Measurements from ENCODE around the gene SKIC8.

Gene SKIC8

DNA sequence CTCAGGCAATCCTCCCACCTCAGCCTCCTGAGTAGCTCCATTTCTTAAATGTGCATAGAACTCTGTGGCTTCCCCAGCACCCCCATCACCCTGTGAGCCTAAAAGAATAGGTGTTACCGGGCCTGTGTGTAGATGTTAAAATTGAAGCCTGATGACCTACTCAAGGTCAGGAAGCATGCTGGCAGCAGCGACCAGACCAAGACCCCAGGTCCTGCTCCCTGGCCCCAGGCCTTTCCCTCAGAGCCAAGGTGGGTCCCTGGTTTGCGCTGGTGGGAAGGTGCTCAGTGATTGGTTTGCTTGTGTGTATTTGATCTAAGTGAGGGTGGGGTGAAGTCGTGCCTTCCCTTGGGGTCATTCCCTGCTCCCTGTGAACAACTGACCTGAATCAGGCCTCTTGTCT is 22.4 kb upstream of the SKIC8 start:
- no peak for DNase-seq

DNA sequence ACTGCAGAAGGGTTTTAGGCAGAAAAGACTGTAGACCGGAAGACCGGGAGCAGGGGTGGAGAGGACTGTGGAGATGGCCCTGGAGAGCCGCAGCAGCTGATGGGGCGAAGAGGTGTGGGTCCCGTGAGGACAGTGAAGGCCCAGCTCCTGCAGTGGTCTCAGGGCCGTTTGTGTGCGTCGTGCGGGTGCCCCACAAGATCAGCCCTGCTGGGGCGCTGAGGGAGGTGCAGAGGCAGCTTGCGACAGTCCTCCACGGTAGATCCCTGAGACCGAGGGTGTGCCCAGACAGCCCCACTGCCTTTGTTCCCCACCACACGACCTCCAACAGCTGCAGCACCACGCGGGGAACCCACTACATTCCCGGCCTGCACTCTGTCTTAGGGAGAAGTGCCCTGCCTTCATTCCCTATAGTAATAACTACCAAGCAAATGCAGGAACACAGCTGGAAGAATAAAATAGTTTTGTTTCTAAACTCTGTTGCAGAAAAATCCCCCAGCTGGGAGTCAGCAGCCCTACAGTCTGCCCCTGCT is 21.7 kb upstream of the SKIC8 start:
- no peak for DNase-seq

DNA sequence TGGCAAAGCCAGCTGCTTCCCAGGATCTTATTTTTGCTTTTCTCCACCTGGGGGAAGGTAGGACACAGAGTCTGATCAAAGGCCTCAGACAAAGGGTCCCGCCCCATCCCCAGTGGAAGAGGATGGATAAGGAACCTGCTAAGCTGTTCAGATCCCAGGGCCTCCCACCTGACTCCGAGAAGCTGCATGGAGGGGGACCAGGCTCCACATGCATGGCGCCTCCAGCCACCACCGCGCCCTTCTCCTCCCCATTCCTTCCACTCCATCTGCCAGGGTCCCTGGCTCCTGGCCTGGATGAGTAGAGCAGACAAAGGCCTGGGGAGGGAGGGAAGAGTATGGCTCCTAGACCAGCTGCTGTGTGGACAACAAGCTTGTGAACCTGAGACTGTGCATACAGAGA is 20.8 kb upstream of the SKIC8 start:
- DNase-seq: no peak

DNA sequence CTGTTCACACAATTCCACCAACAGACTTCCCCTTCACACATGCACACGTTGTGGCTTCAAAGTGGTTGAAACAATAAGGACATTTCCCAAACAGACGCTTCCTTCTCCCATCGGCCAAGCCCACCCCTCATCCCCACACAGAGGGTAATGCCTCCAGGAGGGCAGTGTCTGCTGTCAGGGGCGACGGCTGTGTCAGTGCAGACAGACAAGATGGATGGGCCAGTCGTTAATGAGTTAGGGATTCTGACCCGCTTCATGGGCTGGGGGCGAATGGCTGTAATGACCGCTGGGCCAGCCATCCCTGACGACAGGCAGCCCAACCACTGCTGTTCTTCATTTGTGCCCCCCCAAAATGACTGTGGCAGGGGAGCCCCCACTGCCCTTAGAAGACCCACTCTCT is 20.2 kb upstream of the SKIC8 start:
- DNase-seq: no peak

DNA sequence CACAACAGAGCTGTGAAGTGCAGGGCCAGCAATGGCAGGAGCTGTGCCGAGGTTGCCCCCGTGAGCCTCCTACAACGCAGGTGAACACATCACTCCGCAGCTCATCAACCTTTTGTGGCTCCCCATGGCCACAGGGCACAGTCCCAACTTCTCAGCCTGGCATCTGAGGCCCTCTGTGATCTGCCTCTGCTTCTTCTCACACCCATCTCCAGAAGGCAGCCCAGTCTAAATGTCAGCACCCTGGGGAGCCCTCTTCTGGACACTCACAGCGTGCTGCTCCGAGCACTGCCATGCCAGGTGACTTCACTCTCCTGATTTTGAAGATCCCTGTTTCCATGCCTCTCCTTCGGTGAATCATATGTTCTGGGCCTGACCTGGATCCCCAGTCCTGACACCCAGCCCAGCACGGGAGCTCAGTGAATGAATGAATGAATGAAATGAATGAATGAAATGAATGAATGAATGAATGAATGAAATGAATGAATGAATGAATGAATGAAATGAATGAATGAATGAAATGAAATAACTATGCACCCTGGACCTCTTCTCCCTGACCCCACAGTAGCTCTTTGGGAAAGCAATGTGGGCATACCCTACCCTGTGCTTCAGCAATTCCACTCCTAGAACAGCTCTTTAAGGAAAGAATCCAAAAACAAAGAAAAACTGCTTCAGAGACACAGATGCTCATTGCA is 17.9 kb upstream of the SKIC8 start:
- DNase-seq: no peak

DNA sequence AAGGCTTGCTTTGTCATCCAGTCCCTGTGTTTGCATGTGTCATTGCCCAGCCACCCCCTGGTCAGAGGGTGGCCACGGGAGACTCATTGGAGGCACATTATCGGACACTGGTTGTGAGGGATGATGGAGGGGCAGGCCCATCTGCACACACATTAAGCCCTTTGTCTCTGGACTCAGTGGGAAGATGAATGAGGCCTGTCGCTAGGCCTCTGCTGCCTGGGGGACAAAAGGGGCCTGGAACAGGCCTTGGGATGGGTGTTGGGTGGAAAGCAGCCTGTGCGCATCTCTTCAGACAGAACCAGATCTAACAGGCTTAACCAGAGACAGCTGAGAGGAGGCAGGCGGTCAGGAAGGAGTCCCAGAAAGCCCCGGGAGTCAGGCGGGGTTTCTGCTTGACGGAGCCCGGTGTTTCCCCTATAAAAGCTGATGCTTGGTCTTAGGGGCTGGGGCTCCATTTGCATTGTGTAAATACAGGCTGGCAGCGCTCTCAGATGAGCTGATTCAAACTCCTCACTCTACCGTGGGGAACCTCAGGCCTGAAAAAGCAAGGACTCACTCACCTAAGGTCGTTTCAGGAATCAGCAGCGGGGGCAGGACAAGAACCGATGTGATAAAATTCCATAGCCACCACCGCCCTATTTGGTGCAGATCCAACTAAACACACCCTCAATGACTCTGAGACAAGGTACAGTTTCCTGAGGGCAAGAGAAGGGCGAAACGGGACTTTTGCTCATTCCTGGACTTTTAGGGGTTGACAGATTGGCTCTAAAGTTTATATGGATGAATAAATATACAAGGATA is 17.1 kb upstream of the SKIC8 start:
- DNase-seq: no peak

DNA sequence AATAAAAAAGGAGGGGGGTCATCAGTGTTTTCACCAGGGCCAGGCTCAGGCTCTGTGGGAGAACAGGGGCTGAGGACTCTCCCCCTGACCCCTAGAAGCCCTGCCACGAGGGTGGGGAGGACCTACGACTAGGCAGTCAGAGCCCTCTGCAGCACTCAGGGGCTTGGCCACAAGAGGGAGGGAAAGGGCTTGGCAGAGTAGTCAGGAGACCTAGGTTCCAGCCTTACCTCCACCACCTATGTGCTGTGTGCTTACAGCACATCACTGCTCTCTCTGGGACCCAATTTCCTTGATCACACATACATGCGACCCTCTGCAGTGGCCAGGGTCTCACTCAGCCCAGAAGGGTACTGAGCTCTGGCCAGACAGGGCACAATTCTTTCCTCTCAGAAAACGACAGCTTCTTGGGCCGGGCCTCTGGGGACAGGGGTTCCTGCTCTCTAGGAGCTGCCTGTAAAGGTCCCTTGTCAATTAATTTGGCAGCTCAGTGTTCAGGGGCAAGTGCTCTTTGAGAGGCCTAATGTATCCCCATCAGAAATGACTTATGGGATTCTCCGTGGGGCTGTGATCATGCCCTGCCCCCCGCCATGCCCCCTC is 16.4 kb upstream of the SKIC8 start:
- no peak for DNase-seq

DNA sequence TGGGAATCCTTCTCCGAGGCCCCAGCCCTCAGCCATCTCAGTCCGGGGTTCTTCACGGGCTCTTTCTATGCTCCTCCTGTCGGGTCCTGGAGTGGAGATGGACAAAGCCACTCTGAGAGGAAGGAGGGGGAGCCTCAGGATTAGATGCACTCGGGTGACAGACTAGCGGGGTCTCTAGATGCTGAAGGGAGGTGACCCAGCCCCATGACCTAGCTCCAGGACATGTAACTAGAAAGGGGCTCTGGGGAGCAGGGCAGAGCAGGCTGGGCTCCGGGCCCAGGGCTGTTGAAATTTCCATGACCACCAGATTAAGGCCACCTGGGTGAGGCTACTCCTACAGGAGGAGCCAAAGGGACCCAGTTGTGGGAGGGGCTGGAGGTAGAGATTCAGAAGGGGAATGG is 14.8 kb upstream of the SKIC8 start:
- no peak for DNase-seq

DNA sequence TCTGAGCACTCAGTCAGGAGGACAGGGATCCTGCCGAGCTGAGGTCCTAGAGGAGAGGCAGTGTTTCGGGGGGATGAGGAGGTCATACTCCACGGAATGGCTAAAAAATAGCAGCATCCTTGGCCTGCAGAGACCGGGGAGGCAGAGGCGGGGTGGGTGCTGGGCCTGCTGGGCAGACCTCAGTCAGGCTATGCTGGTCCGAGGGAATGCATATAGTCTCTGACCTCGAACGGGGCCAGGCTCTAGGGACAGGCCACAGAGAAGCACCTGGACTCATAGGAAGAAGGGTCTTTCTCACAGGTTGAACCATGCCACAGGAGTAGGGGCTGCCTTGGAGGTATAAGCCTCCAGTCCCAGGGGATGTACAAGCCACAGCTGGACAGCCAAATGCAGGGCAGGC is 14.0 kb upstream of the SKIC8 start:
- DNase-seq: no peak

DNA sequence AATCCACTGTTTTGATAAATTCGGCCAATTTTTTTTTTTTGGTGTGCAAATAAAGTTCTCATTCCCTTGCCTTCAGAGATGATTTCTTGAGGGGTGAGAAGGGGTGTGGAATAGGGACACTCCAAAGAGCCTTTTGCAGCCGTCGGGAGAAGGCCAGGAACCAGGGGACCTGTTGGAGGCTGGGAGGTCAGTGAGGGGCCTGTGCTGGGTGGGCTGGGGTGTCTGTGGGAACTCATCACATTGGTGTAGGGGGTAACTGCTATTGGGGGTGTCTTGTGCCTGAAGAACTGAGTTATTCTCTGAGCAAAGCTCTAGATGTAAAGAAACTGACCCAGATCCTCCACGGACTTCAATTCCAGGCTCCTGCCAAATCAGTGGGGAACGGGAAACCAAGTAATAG is 13.5 kb upstream of the SKIC8 start:
- no peak for DNase-seq

DNA sequence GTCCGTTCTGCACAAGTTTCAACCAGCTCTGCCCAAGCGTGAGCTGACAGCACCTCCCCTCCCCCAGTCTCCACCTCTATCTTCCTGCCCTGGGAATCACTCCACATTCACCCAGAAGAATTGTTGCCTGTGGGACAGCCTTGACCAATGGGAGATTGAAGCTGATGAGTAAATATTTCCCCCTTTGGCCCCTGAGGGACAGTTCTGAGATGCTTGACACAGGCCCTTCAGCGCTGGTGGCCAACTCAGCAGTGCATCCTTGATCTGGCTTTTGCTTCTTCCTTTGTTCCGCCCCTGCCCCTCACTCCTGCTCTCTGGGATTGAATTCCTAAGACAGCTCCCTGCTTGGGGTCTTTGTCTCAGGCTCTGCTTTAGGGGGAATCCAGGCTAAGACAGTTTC is 13.1 kb upstream of the SKIC8 start:
- DNase-seq: no peak

DNA sequence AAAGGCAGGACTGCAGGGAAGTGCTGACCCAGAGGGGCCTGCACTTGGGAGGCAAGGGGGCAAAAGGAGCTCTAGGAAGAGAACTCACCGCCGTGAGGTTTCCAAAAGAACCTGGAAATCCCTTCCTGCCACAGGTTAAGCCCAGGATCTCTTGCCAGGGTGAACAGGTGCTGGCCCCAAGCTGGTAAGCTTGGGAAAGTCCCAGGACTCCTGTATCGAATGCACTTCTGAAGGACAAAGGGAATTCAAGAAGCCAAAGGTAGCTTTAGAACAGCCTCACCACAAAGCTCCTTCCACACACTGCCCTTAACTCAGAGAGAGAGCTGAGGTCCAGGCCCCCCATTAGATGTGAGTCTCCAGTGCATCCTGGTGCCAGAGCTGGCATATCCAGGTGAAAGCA is 11.9 kb upstream of the SKIC8 start:
- DNase-seq: no peak

DNA sequence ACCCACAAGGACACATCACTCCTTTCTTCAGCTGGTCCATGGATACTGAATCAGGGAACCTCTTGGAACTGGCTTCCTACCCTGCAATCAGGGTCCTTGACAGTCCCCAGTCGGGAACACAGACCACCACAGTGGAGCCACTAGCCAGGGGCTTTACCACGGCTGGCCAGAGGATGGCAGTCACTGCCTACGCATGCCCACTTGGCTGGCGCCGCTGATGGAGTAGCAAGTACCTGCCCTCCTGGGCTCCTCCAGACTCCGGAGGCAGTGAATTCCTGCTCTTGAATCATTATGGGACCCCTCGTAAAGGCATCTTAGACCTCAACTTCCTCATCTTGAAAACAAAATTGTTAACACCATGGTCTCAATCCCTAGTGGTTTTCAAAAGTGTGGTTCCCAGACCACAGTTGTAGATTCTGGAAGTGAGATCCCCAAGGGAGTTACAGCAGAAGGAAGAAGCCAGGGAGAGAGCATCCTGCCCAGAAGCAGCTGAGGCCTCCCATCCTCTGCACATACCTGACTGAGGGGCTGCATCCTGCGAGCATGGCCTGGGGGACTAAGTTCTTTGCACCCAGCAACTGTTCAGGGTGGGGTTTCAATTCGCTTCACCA is 9.1 kb upstream of the SKIC8 start:
- no peak for DNase-seq

DNA sequence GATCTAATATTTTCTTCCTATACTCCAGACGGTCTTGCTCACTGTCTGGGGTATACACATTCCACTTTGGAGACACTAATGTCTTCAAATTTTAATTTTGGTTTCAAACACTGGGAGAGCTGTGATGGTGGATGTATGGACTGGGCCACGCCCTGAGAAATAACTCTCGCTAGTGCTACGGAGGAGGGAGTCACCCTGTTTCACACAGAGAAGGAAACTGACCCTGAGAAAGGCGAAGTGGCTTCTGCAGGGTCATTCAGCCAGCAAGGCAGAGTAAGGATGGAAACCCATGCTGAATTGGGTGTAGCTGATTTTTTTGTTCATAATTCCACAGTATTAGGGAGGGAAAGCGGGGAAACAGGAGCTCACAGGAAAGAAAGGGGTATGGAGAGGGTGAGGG is 8.6 kb upstream of the SKIC8 start:
- no peak for DNase-seq

DNA sequence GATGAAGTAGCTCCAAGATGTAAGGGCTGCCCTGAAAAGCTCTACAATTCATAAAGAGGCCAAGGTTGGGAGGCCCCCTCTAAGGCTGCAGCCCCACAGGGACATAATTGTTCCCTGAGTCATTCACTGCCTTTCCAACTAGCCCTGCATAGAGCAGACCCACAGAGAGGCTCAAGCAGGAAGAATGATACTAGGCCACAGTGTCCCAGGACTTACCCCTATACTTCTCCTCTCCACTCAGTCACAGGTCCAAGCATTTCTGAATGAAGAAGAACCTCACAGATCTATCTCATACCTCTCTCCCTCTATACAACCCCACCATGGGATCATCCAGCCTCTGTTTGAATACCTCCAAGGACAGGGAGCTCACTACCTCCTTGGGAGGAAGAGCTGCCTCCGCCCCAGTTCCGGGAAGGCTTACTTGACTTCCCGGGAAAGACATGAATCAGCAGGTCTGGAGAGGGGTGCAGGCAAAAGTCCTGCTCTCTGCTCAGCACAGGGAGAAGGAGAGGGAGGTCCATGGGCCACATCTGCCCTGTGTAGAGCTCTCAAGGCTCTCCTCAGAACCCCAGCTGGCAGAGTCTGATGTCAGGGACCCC is 6.9 kb upstream of the SKIC8 start:
- DNase-seq: no peak

DNA sequence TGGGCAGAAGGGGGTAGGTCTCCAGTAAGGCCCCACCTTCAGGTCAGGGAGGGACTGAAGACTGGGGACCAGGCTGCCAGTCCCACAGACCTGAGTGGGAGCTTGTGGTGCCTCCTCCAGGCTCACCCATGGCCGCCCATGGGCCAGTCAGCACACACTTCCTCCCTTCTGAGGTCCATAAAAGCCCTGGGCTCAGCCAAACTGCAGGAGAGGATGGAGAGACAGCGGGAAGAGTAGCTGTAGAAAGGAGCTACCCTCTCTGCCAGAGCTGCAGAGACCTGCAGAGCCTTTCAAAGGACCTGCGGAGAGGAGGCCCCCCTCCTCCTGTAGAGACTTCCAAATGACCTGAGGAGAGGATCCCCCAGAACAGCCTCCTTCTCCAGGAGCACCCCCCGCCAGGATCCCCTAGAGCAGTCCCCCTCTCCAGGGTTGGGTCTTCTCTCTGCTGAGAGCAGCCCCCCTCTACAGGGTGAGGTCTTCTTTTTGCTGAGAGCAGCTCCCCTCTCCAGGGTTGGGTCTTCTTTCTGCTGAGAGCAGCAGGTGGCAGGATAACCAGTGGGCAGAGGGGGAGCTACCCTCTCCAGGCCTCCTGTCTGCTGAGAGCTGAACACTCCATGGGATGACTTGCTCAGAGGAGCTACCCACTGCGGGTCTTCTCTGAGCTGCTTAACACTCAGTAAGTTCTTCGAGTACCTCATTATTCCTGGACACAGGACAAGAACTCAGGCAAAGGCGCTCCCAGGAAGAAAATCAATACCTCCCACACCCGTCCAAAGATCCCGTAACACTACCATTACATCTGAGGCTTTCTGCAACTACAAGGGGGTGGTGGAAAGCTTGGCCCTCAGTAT is 5.0 kb upstream of the SKIC8 start:
- no peak for DNase-seq

DNA sequence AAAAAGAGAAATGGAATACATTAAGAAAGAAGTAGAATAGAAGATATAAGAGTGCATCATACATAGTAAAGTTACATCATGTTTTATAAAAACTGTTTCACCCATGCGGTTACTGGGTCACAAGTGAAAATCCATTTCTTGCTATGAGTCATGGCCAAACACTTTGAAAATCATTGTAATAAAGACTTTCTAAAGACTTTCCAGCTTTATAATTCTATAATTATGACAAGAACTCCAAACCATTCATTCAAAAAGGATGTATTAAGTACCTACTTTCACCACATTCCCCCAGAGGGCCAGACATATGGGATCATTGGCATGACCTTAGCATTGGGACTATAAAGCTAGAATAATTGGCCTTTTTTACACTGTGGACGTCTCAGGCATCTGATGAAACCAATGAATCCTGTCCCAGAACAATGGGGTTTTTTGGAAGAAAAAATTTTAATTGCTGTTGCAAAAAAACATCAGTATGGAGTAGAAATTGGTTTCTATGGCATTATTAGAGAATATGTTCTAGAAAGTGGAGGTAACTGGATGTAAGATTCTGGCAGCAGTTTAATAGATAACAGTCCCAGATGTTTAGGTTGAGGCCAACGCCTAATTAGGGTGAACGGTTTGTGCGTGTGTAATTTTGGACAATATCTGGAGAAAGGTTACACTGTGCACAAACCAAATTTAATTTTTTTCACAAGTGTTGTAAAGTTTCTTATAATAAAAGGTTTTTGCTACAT is 3.3 kb upstream of the SKIC8 start:
- no peak for DNase-seq

DNA sequence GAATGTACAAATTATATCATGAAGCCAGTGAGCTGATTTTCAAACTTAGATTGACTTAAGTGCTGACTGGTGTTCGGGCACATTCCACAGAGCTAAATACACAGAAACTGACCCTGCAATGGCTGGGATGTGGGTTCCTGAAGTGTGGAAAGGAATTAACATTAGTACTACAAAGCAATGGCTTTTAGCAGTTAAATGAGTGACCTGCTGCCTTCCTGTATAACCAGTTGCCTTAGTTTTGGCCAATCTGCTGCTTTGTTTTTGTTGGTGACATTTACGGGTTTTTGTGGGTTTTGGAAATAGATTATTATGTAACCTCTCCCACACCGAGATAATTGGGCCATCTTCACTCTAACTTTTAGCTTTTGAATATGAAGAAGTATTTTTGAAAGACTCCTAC is 2.4 kb upstream of the SKIC8 start:
- no peak for DNase-seq

DNA sequence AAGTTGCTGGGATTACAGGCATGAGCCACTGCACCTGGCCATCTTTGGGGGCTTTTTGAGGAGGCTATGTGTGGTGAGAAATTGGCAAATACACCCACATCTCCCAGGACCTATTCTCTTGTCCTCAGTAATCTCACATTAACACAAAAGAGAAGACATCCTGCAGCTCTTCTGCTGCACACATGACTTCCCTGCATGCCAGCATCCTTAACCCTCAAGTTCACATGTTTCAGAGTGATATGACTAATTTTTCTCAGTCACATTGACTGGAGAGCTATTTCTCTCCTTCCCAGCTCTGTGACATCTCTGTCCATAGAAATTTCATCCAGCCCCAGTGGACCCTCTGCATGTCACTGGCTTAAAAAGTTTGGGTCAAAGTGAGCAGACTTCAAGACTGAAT is 1.9 kb upstream of the SKIC8 start:
- DNase-seq: no peak

DNA sequence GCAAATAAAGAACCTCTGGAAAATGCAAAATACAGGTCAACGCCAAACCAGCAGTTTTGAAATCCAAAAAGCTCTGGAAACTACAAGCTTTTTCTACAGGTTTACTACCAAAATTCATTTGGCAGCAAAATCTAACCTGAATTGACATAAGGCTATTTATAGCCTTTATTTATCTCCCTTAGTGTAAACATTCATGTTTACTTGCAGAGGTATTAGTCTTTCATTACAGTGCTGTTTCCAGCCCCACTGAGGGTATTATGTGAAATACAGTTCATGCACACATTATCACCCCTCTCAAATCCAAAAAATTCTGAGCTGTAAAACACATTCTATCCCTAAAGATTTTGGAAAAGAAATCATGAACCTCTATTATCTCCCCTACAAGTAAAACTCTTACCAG is 7.2 kb downstream of the SKIC8 start:
- DNase-seq: no peak

DNA sequence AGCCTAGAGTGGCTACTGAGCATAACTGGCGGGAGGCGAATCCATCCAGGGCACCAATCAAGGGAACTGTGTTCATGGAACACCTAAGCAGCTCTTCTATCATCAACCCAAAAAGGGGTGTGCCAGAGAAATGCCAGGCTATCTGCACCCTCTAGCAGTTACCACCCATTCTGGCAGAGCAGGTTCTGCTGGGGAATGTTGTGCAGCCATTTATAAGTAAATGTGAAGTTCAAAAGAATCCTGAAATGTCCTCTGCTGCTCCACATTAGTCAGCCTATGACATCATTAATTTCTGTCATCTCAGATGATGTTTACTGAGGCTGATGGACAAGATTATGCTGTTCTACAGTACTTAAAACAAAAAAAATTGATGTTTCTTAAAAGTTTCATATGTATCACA is 7.7 kb downstream of the SKIC8 start:
- no peak for DNase-seq

DNA sequence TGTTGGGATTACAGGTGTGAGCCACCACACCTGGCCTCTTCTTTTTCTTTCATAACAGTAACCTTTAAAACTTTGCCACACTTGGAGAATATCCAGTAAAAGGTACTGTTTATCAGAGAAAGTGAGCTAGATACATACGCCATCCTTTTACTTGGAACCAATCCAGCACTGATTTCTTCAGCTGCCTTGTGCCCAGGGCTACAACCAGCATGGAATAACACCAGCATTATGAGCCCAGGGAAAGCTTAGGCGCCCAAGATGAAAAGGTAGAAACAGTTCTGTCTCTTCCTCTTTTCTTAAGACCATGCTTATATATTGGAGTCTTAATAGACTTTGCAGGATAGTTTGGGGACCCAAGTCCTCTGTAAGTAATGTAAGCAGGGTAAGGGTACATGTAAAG is 8.4 kb downstream of the SKIC8 start:
- DNase-seq: no peak
